Thyroid gland (tissue), 4 donors: ENCODE data around the gene ADAMTS2. TPM values are rescaled to one million over a fixed set of nuclear protein-coding genes. Genes with fewer than 3 reads are reported as not detected.

Experiments used
- DNase-seq, 2 donors: peaks; one replicate each; pipeline ENCODE4 v3.0.0-alpha.2; 2019
- H3K27ac ChIP-seq, 3 donors: fragments of 200-600 bp; sonication (generic); 1 replicate in 2 of 3; 2 replicates in 1 of 3; pipeline ENCODE4 v1.5.1; 2016 to 2019; ENCODE audit warnings: mild to moderate bottlenecking in 1 of 3, moderate library complexity in 1 of 3
- H3K27me3 ChIP-seq: fragments of 200-600 bp; sonication (generic); one replicate; pipeline ENCODE4 v1.5.1; 2019
- H3K36me3 ChIP-seq, 2 donors: fragments of 200-600 bp; sonication (generic); one replicate each; pipeline ENCODE4 v1.5.1; 2016 to 2019
- H3K4me1 ChIP-seq, 2 donors: fragments of 200-600 bp; sonication (generic); one replicate each; pipeline ENCODE4 v1.5.1; 2017 to 2019
- H3K4me3 ChIP-seq, 3 donors: fragments of 200-600 bp; sonication (generic); replicated peaks in 1 of 3; 1 replicate in 2 of 3; 2 replicates in 1 of 3; pipeline ENCODE4 v1.5.1; 2016; ENCODE audit warnings: mild to moderate bottlenecking in 1 of 3
- H3K9me3 ChIP-seq: fragments of 200-600 bp; sonication (generic); one replicate; pipeline ENCODE4 v1.5.1; 2017
- POLR2A ChIP-seq, 2 donors: fragments of 450-650 bp; IDR thresholded peaks; one replicate each; pipeline ENCODE4 v1.6.1; 2017; ENCODE audit warnings: antibody characterized with exemption in 2 of 2, mild to moderate bottlenecking in 2 of 2, moderate library complexity in 1 of 2
- WGBS, 2 donors: methylation state at CpG; one replicate each; pipeline ENCODE4 v1.1.5; 2017; 5-methylcytosine and 5-hydroxymethylcytosine counted together
- intact Hi-C: fragments of 100-400 bp; cut with DNase I; formaldehyde crosslinking; loops from one replicate; pipeline ENCODE4 v1.15.1; 2023
- total RNA-seq, 4 donors: library from RNA; depleted of rRNA; stranded (reverse); fragments of >200 nt; gene quantifications; one replicate each; pipeline ENCODE4 v1.2.3, GENCODE V29; 2016
- TF ChIP-seq, protein P1 (sequence below), 6 experiments: fragments of 200-600 bp in 3 of 6; fragments of 450-650 bp in 3 of 6; sonication (generic) in 3 of 6; IDR thresholded peaks; one replicate each; pipeline ENCODE4 v1.5.1; 2016 to 2019; ENCODE audit warnings: antibody characterized with exemption in 6 of 6, mild to moderate bottlenecking in 2 of 6, inconsistent platforms in 1 of 6, moderate library complexity in 1 of 6

ADAMTS2 gene
- total RNA-seq, 4 donors from 2014 or later = 3.5 to 16.2 (median 7.3) TPM

DNA sequence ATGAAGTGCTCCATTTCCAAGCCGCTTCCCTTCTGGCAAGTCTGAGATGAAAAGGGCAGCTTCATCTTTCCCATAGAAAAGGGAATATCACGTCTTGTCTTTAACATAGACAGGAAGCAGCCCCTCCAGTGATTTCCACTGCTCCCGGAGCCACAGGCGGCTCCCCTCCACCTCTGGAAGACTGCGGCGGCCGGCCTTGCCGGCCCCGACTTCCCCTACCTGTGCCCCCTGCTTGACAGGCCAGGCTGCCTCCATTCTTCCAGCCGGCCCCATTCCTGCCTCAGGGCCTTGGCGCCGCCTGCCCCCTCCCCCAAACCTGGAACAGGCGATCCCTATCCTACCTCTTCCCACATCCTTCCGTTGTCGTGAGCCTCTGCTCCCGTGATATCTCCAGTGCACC is 143.3 kb downstream of the ADAMTS2 start:
- Histone ChIP-seq H3K4me3 (no peak overlapping the region), H3K27me3 (no peaks in the 10 kb centered on the region), H3K36me3 (no peaks in the 10 kb centered on the region), H3K4me1 (no peaks in the 10 kb centered on the region), H3K9me3 (no peaks in the 10 kb centered on the region), H3K27ac (no peak overlapping the region)
- TF ChIP-seq, protein P1, sequence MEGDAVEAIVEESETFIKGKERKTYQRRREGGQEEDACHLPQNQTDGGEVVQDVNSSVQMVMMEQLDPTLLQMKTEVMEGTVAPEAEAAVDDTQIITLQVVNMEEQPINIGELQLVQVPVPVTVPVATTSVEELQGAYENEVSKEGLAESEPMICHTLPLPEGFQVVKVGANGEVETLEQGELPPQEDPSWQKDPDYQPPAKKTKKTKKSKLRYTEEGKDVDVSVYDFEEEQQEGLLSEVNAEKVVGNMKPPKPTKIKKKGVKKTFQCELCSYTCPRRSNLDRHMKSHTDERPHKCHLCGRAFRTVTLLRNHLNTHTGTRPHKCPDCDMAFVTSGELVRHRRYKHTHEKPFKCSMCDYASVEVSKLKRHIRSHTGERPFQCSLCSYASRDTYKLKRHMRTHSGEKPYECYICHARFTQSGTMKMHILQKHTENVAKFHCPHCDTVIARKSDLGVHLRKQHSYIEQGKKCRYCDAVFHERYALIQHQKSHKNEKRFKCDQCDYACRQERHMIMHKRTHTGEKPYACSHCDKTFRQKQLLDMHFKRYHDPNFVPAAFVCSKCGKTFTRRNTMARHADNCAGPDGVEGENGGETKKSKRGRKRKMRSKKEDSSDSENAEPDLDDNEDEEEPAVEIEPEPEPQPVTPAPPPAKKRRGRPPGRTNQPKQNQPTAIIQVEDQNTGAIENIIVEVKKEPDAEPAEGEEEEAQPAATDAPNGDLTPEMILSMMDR (IDR thresholded peaks at IDR 0.05) = no peak
- WGBS, 2 donors = 79 to 83% methylated on average over 16 of the region's 16 CpGs
- DNase-seq = no peak
- intact Hi-C loops = no loop called here

DNA sequence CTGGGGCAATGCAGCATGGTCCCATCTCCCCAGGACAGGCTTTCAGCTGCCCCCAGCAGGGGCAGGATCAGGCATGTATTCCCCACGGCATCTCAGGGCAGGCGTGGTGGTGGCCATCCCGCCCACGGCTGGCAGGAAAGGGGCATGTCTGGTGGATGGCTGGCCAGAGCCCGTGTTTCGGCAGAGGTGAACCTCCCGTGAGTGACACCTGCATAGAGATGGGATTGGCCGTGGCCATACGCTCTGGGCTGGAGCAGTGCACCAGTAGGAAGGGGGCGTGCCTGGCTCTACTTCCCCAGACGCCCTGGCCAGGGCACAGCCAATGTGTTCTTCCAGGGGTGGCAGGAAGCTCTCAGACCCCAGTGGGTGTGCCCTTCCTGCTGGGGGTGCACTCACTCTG is 146.0 kb downstream of the ADAMTS2 start:
- no peak for DNase-seq
- H3K9me3 ChIP-seq = no peaks in the 10 kb centered on the region
- TF ChIP-seq POLR2A (IDR thresholded peaks at IDR 0.05) = no peak
- TF ChIP-seq, protein P1 (IDR thresholded peaks at IDR 0.05) = no peak
- H3K27ac ChIP-seq = no peak overlapping the region
- intact Hi-C loops = no loop called here
- H3K27me3 ChIP-seq = no peaks in the 10 kb centered on the region
- H3K4me1 ChIP-seq = no peaks in the 10 kb centered on the region
- H3K4me3 ChIP-seq = no peak overlapping the region
- no peaks in the 10 kb centered on the region for H3K36me3 ChIP-seq
- 92% methylated on average over 10 of the region's 11 CpGs; no CpG with 5 or more reads in 1 of the 2 donors for WGBS, 2 donors

- no peak overlapping the region for H3K4me3 ChIP-seq
- no peaks in the 10 kb centered on the region for H3K27me3 ChIP-seq
- no peak for DNase-seq
- TF ChIP-seq POLR2A (IDR thresholded peaks at IDR 0.05) = no peak
- TF ChIP-seq, protein P1 (IDR thresholded peaks at IDR 0.05) = no peak
- intact Hi-C loops = no loop called here
- H3K36me3 ChIP-seq = no peaks in the 10 kb centered on the region
- H3K4me1 ChIP-seq = no peaks in the 10 kb centered on the region
- H3K27ac ChIP-seq = no peak overlapping the region
- WGBS, 2 donors = 56 to 71% methylated on average over 4 to 8 of the region's 8 CpGs
- H3K9me3 ChIP-seq = no peaks in the 10 kb centered on the region
Measured at GRCh38 chr5:179198825-179199224, 146.4 kb downstream of the ADAMTS2 start.

GRCh38 chr5:179196405-179197079 is 148.7 kb downstream of the ADAMTS2 start:
- Histone ChIP-seq H3K9me3 (no peaks in the 10 kb centered on the region), H3K27me3 (no peaks in the 10 kb centered on the region), H3K4me3 (no peak overlapping the region), H3K36me3 (no peaks in the 10 kb centered on the region), H3K4me1 (no peaks in the 10 kb centered on the region), H3K27ac (no peak overlapping the region)
- 80 to 82% methylated on average over 10 of the region's 10 CpGs for WGBS, 2 donors
- no peak for DNase-seq
- intact Hi-C loops = no loop called here
- TF ChIP-seq, protein P1 (IDR thresholded peaks at IDR 0.05) = no peak
- TF ChIP-seq POLR2A (IDR thresholded peaks at IDR 0.05) = no peak

GRCh38 chr5:179195561-179196404 is 149.5 kb downstream of the ADAMTS2 start:
- intact Hi-C loops = no loop called here

More at GRCh38 chr5:179195561-179196404, 149.5 kb downstream of the ADAMTS2 start:
- no peaks in the 10 kb centered on the region for H3K4me1 ChIP-seq
- no peak for TF ChIP-seq POLR2A (IDR thresholded peaks at IDR 0.05)
- TF ChIP-seq, protein P1 (IDR thresholded peaks at IDR 0.05) = no peak
- 71 to 76% methylated on average over 31 to 36 of the region's 36 CpGs for WGBS, 2 donors
- DNase-seq = no peak
- H3K27ac ChIP-seq = no peak overlapping the region
- no peak overlapping the region for H3K4me3 ChIP-seq
- no peaks in the 10 kb centered on the region for H3K36me3 ChIP-seq
- no peaks in the 10 kb centered on the region for H3K27me3 ChIP-seq
- H3K9me3 ChIP-seq = no peaks in the 10 kb centered on the region
